NCI-H2107 treated with DMSO at 0.1 percent for 48 hours (cell line): ENCODE results near the gene FBN1.

Experiments
- DNase-seq: peaks from one replicate; lab custom pipeline; 2025; ENCODE audit not compliant: unreplicated experiment; lab: John Stamatoyannopoulos, UW

The FBN1 gene

GRCh38 chr15:48645558-48646330 is at the start of gene FBN1:
TSS of gene FBN1 (minus strand) at chr15:48645709. CDS start at chr15:48644769, 940 bp downstream.
- DNase-seq, result no peak

GRCh38 chr15:48693484-48693883 is 48.0 kb upstream of the FBN1 start:
- DNase-seq, result no peak

GRCh38 chr15:48688493-48688892 is 43.0 kb upstream of the FBN1 start:
- no peak for DNase-seq

DNA sequence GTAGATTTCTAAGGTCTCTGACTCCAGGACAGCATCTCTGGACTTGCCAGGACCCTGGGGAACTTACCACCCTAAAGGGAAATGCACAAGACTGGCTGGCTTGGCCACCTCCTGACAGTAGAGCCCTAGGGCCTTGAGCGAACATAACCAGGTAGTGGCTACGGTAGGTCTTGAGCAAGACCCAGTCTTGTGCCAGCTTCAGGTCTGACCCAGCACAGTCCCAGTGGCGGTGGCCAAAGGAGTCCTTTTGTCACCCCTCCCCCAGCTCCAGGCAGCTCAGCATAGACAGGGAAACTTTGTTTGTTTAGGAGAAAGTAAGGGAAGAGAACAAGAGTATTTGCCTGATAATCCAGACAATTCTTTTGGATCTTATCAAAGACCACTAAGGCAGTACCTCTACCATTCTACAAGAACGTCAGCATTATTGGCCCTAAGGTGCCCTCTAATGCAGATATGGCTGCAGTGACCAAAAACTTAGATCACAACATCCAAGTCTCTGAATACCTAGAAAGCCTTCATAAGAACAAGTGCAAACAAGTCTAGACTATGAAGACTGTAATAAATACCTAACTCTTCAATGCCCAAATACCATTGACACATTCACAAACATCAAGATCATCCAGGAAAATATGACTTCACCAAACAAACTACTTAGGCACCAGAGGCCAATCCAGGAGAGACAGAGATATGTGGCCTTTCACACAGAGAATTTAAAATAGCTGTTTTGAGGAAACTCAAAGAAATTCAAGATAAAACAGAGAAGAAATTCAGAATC is 38.7 kb upstream of the FBN1 start:
- DNase-seq, result no peak

- DNase-seq, result no peak
These were observed 37.6 kb upstream of the FBN1 start for GRCh38 chr15:48682942-48683651.

GRCh38 chr15:48681353-48681752 is 35.8 kb upstream of the FBN1 start:
- DNase-seq, result no peak

DNA sequence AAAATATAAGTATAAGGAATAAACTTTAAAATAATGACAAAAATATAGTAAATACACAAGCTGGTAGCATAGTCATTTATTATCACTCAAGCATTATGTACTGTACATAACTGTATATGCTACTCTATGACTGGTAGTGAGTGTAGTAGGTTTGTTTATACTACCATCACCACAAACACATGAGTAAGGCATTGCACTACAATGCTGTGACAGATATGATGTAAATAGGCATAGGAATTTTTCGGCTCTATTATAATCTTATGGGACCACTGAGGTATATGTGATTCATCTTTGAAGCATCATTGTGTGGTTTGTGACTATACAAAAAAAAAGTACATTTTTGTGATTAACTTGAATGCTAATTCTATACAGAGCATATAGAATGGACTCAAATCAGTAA is 35.3 kb upstream of the FBN1 start:
- no peak for DNase-seq

- no peak for DNase-seq
These were observed 34.4 kb upstream of the FBN1 start for GRCh38 chr15:48679952-48680351.

DNA sequence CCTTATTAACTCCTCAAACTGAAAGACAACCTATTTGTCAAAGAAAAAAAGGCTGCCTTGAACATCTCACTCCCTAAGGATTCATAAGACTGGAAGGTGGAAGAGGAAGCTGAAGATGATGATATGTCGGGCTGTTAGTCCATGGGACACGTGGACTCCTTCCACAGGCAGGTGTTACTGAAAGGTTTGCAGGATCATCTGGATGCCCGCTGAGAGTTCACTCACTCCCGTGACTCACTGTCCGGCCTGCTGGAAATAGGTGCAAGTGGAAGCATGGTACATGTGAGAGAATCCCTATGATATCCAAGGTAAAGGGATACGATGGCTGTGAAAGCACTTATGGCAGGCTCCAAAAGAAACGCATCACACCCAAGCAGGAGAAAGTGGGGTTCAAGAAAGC is 33.3 kb upstream of the FBN1 start:
- no peak for DNase-seq

- no peak for DNase-seq
These were observed 32.3 kb upstream of the FBN1 start for GRCh38 chr15:48677821-48678220.

DNA sequence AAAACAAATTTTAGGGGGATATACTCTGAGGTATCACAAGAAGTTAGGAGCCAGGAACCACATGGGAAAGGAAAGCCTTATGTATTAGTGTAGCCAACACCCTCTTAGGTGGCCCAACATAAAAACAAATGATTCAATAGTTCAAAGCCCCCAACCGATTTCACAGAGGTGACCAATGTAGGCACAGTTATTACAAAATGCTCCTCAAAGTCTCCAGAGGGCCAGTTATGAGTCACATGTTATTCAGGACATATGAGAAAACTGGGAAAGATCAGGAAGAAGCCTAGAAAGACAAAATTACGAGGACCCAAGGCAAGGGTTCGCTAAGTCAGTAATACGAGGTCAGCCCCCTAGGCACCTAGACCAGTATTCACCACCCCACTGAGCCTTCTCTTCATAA is 29.9 kb upstream of the FBN1 start:
- DNase-seq, result no peak

- DNase-seq, result no peak
These were observed 29.4 kb upstream of the FBN1 start for GRCh38 chr15:48674876-48675275.

DNA sequence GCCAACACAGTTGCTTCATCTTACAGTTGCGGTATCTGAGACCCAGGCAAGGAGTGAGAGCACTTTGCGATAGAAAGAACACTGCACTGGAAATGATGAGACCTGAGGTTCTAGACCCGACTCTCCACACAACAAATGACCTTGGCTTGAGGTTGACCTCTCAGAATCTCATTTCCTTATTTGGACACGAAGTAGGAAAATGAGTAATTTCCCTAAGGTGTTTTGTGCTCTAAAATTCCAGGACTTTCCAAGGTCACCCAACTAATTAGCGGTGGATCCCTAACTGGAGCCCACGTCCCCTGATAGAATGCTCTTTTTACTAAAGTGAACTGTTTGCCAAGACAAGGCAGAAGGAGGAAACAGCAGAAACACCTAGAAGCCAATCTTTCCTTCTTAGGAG is 26.7 kb upstream of the FBN1 start:
- DNase-seq, result no peak

DNA sequence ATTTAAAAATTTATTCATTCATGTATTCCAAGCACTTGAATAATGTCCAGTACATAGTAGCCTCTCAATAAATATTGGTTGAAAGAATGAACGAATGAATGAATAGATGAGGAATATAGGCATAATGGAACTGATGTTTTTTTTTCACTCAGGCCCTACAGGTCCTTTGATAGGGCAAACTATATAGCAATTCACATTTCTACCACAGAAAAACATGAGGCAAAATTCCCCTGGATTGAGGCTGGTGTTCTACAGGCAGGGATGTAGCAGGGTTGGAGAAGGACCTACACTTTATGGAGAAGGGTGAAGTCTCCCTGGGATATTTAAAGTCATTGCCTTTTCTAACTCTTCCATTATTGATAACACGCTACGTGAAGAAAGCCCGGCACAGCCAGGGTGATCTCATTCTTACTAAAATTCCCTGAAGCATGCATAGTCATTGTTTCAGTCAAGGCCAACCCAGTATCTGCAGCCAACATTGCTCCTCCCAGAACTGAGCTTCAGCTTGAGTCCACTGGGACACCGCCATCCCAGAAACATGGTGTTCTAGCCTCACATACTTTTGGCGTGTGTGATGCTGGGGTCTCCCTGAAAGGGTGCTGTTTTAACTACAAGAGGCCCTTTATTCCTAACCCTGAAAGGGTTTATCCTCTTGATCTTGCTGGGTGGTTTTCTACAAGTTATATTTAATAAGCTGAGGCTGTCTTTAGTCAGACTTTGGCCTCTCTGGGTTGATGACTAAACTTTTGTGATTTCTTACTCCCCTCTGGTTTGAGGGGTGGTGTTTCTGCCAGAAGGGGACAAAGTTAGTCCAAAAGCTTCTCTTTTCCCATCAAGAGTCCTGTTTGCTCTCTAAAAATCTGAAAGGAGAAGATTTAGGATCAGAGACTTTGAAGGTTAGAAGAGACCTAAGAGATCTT is 25.9 kb upstream of the FBN1 start:
- no peak for DNase-seq

DNA sequence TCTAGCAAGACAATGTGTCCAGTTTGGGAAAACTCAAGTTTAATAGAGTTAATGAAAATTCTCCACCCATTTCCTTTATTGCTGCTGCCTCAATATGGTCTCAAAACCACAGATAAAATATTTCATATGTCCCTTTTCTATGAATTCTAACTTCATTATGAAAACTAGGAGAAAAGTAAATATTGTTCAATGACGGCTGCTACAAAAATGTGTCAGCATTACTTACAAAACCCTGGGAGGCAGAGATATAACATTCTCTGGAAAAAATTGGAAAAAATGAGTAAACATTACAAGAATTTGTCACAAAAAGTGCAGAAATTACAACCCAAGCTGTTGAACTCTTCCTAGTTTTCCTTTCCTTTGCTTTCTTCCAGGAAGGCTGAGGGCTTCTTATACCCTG is 22.2 kb upstream of the FBN1 start:
- DNase-seq, result no peak

- no peak for DNase-seq
These were observed 18.9 kb upstream of the FBN1 start for GRCh38 chr15:48664436-48664835.

GRCh38 chr15:48657950-48658591 is 12.6 kb upstream of the FBN1 start:
- no peak for DNase-seq

DNA sequence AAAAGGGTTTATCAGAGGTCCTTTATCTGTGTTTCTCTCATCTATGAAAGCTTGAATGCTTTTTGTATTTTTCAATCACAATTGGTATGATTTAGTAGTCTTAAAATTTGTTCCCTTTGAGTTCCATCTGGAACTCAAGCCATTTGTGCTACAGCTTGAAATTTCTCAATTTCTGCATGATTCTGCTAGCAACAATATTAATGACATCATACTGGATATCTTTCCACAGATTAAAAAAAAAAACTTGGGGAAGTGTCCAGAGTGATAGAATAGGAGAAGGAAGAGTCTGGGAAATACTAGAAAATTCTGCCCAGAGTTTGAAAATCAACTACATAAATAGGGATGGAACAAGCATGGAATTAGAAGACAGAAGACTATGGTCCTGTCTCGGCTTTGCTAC is 9.3 kb upstream of the FBN1 start:
- DNase-seq, result no peak

GRCh38 chr15:48653913-48654670 is 8.6 kb upstream of the FBN1 start:
- DNase-seq, result no peak

DNA sequence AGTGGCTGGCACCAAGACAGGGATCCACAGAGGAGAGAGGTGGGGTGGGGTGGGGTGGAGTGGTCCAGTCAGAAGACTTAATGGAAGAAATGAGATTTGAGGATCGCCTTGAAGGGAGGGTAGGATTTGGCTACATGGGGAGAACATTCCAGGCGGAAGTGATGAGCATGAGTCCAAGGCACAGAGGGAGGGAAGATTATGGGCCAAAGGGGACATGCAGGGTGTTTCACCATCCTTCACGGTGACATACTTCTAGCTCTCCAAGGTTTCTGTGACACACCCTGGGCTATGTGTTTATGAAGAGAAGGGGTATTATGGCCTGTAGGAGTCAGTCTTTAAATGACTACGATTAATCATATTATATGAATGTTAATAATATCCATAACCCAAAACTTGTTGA is 7.7 kb upstream of the FBN1 start:
- no peak for DNase-seq
